DOHH2 (cell line): ENCODE measurements around the gene NEK2.

Experiments used
- H3F3A ChIP-seq: fragments of 200-600 bp; sonication (generic), shearing (Covaris generic); 2 replicates; pipeline ENCODE4 v1.6.0; 2016; ENCODE audit warnings: antibody characterized with exemption, mild to moderate bottlenecking; ENCODE audit not compliant: control insufficient read depth, insufficient read depth
- H3K27ac ChIP-seq: fragments of 200-600 bp; sonication (generic); 2 replicates; pipeline ENCODE4 v1.5.1; 2014; ENCODE audit warnings: low read depth, mild to moderate bottlenecking, low read length, moderate library complexity
- H3K27me3 ChIP-seq: fragments of 200-600 bp; sonication (generic); 2 replicates; pipeline ENCODE4 v1.6.1; 2014; ENCODE audit warnings: mild to moderate bottlenecking, low read length, mixed read lengths; ENCODE audit not compliant: control insufficient read depth
- H3K36me3 ChIP-seq: fragments of 200-600 bp; sonication (generic); 2 replicates; pipeline ENCODE4 v1.6.1; 2014; ENCODE audit warnings: mild to moderate bottlenecking, low read length, moderate library complexity, mixed read lengths; ENCODE audit not compliant: control insufficient read depth
- H3K4me1 ChIP-seq: fragments of 200-600 bp; sonication (generic); 2 replicates; pipeline ENCODE4 v1.6.1; 2014; ENCODE audit warnings: mild to moderate bottlenecking, low read length, mixed read lengths; ENCODE audit not compliant: control insufficient read depth
- H3K4me2 ChIP-seq: fragments of 200-600 bp; sonication (generic); 2 replicates; pipeline ENCODE4 v1.6.0; 2014; ENCODE audit warnings: mild to moderate bottlenecking, low read length, moderate library complexity
- H3K4me3 ChIP-seq: fragments of 200-600 bp; sonication (generic); 2 replicates; pipeline ENCODE4 v1.5.1; 2014; ENCODE audit warnings: mild to moderate bottlenecking, low read length, mixed read lengths
- H3K79me2 ChIP-seq: fragments of 200-600 bp; sonication (generic); 2 replicates; pipeline ENCODE4 v1.6.1; 2014; ENCODE audit warnings: mild to moderate bottlenecking, low read length, mixed read lengths; ENCODE audit not compliant: control insufficient read depth
- H3K9me2 ChIP-seq: fragments of 200-600 bp; sonication (generic); replicated peaks from 2 replicates; pipeline ENCODE4 v1.6.1; 2014; ENCODE audit warnings: mild to moderate bottlenecking, low read length, mixed read lengths; ENCODE audit not compliant: control insufficient read depth
- H3K9me3 ChIP-seq: fragments of 200-600 bp; sonication (generic); 2 replicates; pipeline ENCODE4 v1.6.1; 2014; ENCODE audit warnings: antibody characterized with exemption, low read length, mixed read lengths; ENCODE audit not compliant: control insufficient read depth, insufficient read depth
- H4K20me1 ChIP-seq: fragments of 200-600 bp; sonication (generic); 2 replicates; pipeline ENCODE4 v1.6.0; 2014; ENCODE audit warnings: low read depth, mild to moderate bottlenecking, antibody characterized with exemption, low read length, moderate library complexity; ENCODE audit not compliant: control insufficient read depth, insufficient read depth
- EZH2phosphoT487 ChIP-seq: fragments of 200-600 bp; sonication (generic); IDR thresholded peaks from 2 replicates; pipeline ENCODE4 v1.6.1; 2017; ENCODE audit warnings: borderline replicate concordance, mild to moderate bottlenecking, antibody characterized with exemption, low read length, moderate library complexity, mixed read lengths
- TF ChIP-seq, protein P1 (sequence below): fragments of 200-600 bp; sonication (generic); IDR thresholded peaks from one replicate; pipeline ENCODE4 v1.5.1; 2014; ENCODE audit warnings: antibody characterized with exemption, mild to moderate bottlenecking, low read depth, low read length; ENCODE audit not compliant: poor library complexity, severe bottlenecking

Gene NEK2

DNA sequence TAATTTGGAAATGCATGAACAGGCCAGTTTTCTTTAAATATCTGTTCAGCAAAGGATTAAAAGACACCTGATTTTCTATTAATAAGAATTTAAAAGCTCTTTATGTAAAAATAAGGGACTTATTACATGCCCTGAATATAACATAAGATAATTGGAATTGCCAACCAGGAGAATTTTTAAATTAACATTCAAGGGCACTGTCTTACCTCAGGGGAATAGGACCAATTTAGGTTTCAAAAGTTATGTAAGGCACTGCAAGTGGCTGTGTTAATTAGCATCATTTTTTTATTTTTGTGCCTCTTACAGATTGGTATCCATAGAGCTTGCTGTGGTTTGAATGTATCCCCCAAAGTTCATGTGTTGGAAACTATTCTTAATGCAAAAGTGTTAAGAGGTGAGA is 1.3 kb upstream of the NEK2 start:
- Histone ChIP-seq H3K79me2 (peaks cover 12% of the 10 kb centered on the region), H3K9me2 (no peaks in the 10 kb centered on the region), H3K9me3 (no peaks in the 10 kb centered on the region), H3K4me2 (no peak overlapping the region), H3K4me3 (no peak overlapping the region), H3K27ac (no peak overlapping the region), H4K20me1 (no peaks in the 10 kb centered on the region), H3K4me1 (peaks cover 36% of the 10 kb centered on the region), H3K27me3 (peaks cover 3% of the 10 kb centered on the region; the same call in 1 of the 2 replicates), H3K36me3 (peaks cover 13% of the 10 kb centered on the region), H3F3A (peaks cover 3% of the 10 kb centered on the region; the same call in 1 of the 2 replicates)
- no peak for TF ChIP-seq EZH2phosphoT487
- TF ChIP-seq, protein P1, sequence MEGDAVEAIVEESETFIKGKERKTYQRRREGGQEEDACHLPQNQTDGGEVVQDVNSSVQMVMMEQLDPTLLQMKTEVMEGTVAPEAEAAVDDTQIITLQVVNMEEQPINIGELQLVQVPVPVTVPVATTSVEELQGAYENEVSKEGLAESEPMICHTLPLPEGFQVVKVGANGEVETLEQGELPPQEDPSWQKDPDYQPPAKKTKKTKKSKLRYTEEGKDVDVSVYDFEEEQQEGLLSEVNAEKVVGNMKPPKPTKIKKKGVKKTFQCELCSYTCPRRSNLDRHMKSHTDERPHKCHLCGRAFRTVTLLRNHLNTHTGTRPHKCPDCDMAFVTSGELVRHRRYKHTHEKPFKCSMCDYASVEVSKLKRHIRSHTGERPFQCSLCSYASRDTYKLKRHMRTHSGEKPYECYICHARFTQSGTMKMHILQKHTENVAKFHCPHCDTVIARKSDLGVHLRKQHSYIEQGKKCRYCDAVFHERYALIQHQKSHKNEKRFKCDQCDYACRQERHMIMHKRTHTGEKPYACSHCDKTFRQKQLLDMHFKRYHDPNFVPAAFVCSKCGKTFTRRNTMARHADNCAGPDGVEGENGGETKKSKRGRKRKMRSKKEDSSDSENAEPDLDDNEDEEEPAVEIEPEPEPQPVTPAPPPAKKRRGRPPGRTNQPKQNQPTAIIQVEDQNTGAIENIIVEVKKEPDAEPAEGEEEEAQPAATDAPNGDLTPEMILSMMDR, result no peak

DNA sequence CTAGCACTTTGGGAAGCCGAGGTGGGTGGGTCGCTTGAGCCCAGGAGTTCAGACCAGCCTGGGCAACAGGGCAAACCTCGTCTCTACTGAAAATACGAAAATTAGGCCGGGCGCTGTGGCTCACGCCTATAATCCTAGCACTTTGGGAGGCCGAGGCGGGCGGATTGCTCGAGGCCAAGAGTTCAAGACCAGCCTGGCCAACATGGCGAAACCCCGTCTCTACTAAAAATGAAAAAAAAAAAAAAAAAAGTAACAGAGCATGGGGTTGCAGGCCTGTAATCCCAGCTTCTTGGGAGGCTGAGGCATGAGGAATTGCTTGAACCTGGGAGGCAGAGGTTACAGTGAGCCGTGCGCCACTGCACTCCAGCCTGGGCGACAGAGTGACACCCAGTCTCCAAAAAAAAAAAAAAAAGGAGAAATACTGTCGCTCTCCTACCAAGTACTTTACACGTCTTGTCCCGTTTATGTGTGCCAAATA is 724 bp upstream of the NEK2 start:
- H3K4me1 ChIP-seq, result peaks cover 30% of the 10 kb centered on the region
- peaks cover 17% of the 10 kb centered on the region for H3K36me3 ChIP-seq
- no peak overlapping the region for H3K27ac ChIP-seq
- H3K79me2 ChIP-seq, result peaks cover 12% of the 10 kb centered on the region
- no peak for TF ChIP-seq EZH2phosphoT487
- TF ChIP-seq, protein P1, result no peak
- H3K9me3 ChIP-seq, result no peaks in the 10 kb centered on the region
- H3K9me2 ChIP-seq, result no peaks in the 10 kb centered on the region
- no peaks in the 10 kb centered on the region for H4K20me1 ChIP-seq
- H3K27me3 ChIP-seq, result peaks cover 3% of the 10 kb centered on the region; the same call in 1 of the 2 replicates
- peak overlapping the region; percentile 94 for H3K4me3 ChIP-seq
- peak overlapping the region; percentile 83 for H3K4me2 ChIP-seq
- peaks cover 3% of the 10 kb centered on the region; the same call in 1 of the 2 replicates for H3F3A ChIP-seq

DNA sequence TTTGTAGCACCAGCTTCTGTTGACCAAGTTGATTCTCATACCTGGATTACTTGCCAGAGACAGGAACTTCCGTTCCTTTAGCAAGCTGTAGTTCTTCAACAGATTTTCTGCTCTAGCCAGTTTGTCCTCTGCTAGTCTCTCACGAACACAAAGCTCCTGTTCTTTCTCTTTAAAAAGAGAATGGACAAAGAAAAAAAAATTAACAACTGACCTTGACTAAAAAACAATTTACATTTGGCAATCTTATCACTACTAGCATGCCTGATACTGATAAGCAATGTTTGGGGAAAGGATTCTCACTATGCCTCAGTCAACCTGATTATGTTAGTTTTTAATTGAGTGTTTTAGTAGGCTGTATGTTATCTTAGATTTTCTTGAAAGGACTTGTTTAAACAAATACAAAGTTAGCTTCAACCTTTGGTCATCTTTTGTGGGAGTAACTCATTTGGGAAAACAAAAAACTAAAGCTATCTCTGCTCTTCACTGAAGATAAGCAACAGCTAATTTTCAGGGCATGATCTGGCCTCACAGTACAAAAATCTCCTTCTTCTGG is 8.3 kb downstream of the NEK2 start:
- no peak for TF ChIP-seq EZH2phosphoT487
- TF ChIP-seq, protein P1, result no peak
- no peak overlapping the region for H3K4me3 ChIP-seq
- H3K36me3 ChIP-seq, result peaks cover 68% of the 10 kb centered on the region
- H3K79me2 ChIP-seq, result no peaks in the 10 kb centered on the region
- H3K27me3 ChIP-seq, result no peaks in the 10 kb centered on the region
- no peaks in the 10 kb centered on the region for H4K20me1 ChIP-seq
- H3K9me3 ChIP-seq, result no peaks in the 10 kb centered on the region
- H3K27ac ChIP-seq, result no peak overlapping the region
- H3K4me2 ChIP-seq, result no peak overlapping the region
- H3F3A ChIP-seq, result no peaks in the 10 kb centered on the region
- no peaks in the 10 kb centered on the region for H3K4me1 ChIP-seq
- H3K9me2 ChIP-seq, result no peaks in the 10 kb centered on the region
